ENCODE results near the gene MAGI2. TPM values are rescaled to one million over a fixed set of nuclear protein-coding genes. Genes with fewer than 3 reads are reported as not detected.

Gene MAGI2
- total and polyA plus RNA-seq, 2 experiments from 2014 or later: 10.4 to 26.4 TPM

DNA sequence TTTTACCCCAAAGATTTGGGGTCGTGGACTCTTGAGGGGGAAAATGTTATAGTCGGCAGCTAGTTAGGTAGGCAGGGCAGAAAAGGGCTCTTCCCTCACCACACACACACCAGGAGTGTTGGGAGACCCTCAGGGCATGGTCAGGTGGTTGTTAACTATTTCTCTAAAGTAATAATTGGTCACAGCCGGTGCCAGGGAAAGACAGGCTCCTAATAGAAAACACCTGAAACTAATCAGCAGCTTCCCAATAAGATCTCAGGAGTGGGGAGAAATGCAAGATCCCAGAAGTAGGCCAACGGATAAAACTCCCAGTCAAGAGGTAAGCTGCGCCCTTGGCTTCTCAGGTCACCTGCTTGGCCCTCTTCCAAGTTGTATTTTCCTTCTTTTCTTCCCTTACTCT is 1441.8 kb downstream of the MAGI2 start:
- Mint-ChIP-seq H3K9me3 (no peaks in the 10 kb centered on the region), H3K4me1 (peaks cover 18% of the 10 kb centered on the region), H3K27me3 (ENCODE audit: insufficient read depth, low read depth, poor library complexity) (peaks cover 4% of the 10 kb centered on the region), H3K27ac (no peak overlapping the region), H3K4me3 (no peak overlapping the region), H3K36me3 (ENCODE audit: low read depth) (no peaks in the 10 kb centered on the region)
- H3K4me1 ChIP-seq (ENCODE audit: insufficient read depth): peaks cover 17% of the 10 kb centered on the region
- no peaks in the 10 kb centered on the region for H4K20me1 ChIP-seq (replicated peaks; ENCODE audit: insufficient read depth)
- ATAC-seq (no peak), DNase-seq (ENCODE audit: low spot score) (no peak)
- no peaks in the 10 kb centered on the region for H3F3A ChIP-seq (replicated peaks; ENCODE audit: low read depth)
- no peaks in the 10 kb centered on the region for H3K27me3 ChIP-seq (ENCODE audit: insufficient read depth)
- no peak overlapping the region for H3K4me2 ChIP-seq
- no peaks in the 10 kb centered on the region for H3K79me2 ChIP-seq (replicated peaks; ENCODE audit: insufficient read depth)
- H3K4me3 ChIP-seq: no peak overlapping the region
- TF ChIP-seq EZH2phosphoT487 (IDR thresholded peaks at IDR 0.05; ENCODE audit: unreplicated experiment): no peak
- TF ChIP-seq JUNB (IDR thresholded peaks at IDR 0.05; ENCODE audit: unreplicated experiment): no peak
- no peak for TF ChIP-seq POLR2AphosphoS5 (IDR thresholded peaks at IDR 0.05; ENCODE audit: low read depth)
- no peak for TF ChIP-seq ZNF114 (CRISPR knock-in tag; IDR thresholded peaks at IDR 0.05)
- TF ChIP-seq, protein P1, sequence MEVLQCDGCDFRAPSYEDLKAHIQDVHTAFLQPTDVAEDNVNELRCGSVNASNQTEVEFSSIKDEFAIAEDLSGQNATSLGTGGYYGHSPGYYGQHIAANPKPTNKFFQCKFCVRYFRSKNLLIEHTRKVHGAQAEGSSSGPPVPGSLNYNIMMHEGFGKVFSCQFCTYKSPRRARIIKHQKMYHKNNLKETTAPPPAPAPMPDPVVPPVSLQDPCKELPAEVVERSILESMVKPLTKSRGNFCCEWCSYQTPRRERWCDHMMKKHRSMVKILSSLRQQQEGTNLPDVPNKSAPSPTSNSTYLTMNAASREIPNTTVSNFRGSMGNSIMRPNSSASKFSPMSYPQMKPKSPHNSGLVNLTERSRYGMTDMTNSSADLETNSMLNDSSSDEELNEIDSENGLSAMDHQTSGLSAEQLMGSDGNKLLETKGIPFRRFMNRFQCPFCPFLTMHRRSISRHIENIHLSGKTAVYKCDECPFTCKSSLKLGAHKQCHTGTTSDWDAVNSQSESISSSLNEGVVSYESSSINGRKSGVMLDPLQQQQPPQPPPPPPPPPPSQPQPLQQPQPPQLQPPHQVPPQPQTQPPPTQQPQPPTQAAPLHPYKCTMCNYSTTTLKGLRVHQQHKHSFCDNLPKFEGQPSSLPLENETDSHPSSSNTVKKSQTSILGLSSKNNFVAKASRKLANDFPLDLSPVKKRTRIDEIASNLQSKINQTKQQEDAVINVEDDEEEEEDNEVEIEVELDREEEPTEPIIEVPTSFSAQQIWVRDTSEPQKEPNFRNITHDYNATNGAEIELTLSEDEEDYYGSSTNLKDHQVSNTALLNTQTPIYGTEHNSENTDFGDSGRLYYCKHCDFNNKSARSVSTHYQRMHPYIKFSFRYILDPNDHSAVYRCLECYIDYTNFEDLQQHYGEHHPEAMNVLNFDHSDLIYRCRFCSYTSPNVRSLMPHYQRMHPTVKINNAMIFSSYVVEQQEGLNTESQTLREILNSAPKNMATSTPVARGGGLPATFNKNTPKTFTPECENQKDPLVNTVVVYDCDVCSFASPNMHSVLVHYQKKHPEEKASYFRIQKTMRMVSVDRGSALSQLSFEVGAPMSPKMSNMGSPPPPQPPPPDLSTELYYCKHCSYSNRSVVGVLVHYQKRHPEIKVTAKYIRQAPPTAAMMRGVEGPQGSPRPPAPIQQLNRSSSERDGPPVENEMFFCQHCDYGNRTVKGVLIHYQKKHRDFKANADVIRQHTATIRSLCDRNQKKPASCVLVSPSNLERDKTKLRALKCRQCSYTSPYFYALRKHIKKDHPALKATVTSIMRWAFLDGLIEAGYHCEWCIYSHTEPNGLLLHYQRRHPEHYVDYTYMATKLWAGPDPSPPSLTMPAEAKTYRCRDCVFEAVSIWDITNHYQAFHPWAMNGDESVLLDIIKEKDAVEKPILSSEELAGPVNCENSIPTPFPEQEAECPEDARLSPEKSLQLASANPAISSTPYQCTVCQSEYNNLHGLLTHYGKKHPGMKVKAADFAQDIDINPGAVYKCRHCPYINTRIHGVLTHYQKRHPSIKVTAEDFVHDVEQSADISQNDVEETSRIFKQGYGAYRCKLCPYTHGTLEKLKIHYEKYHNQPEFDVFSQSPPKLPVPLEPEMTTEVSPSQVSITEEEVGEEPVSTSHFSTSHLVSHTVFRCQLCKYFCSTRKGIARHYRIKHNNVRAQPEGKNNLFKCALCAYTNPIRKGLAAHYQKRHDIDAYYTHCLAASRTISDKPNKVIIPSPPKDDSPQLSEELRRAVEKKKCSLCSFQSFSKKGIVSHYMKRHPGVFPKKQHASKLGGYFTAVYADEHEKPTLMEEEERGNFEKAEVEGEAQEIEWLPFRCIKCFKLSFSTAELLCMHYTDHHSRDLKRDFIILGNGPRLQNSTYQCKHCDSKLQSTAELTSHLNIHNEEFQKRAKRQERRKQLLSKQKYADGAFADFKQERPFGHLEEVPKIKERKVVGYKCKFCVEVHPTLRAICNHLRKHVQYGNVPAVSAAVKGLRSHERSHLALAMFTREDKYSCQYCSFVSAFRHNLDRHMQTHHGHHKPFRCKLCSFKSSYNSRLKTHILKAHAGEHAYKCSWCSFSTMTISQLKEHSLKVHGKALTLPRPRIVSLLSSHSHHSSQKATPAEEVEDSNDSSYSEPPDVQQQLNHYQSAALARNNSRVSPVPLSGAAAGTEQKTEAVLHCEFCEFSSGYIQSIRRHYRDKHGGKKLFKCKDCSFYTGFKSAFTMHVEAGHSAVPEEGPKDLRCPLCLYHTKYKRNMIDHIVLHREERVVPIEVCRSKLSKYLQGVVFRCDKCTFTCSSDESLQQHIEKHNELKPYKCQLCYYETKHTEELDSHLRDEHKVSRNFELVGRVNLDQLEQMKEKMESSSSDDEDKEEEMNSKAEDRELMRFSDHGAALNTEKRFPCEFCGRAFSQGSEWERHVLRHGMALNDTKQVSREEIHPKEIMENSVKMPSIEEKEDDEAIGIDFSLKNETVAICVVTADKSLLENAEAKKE (CRISPR knock-in tag; IDR thresholded peaks at IDR 0.05): no peak
- TF ChIP-seq EZH2 (IDR thresholded peaks at IDR 0.05; ENCODE audit: low read depth, unreplicated experiment): no peak
- TF ChIP-seq, protein P2, sequence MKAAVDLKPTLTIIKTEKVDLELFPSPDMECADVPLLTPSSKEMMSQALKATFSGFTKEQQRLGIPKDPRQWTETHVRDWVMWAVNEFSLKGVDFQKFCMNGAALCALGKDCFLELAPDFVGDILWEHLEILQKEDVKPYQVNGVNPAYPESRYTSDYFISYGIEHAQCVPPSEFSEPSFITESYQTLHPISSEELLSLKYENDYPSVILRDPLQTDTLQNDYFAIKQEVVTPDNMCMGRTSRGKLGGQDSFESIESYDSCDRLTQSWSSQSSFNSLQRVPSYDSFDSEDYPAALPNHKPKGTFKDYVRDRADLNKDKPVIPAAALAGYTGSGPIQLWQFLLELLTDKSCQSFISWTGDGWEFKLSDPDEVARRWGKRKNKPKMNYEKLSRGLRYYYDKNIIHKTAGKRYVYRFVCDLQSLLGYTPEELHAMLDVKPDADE (IDR thresholded peaks at IDR 0.05): no peak
- no peak for TF ChIP-seq NANOG (IDR thresholded peaks at IDR 0.05; ENCODE audit: borderline replicate concordance)
- TF ChIP-seq REST (IDR thresholded peaks at IDR 0.05; ENCODE audit: unreplicated experiment): no peak
- TF ChIP-seq STAT1 (IDR thresholded peaks at IDR 0.05; ENCODE audit: unreplicated experiment): no peak
- TF ChIP-seq ZNF331 (CRISPR knock-in tag; IDR thresholded peaks at IDR 0.05; ENCODE audit: low read depth): no peak
- no peak for TF ChIP-seq CTCF (conservative IDR thresholded peaks at IDR 0.05; ENCODE audit: low read depth in 2 of 2)
- TF ChIP-seq CREB1 (CRISPR knock-in tag; IDR thresholded peaks at IDR 0.05; ENCODE audit: low read depth): no peak
- H3K9me2 ChIP-seq (ENCODE audit: insufficient read depth): no peaks in the 10 kb centered on the region; the same call in 1 of the 2 replicates
- no peak overlapping the region for H3K27ac ChIP-seq (ENCODE audit: low read depth)
- H2AFZ ChIP-seq: no peak overlapping the region; the same call in 1 of the 2 replicates
- no peaks in the 10 kb centered on the region for H3K36me3 ChIP-seq (ENCODE audit: insufficient read depth)
